Measurements from ENCODE around the gene GRIK4. TPM values are rescaled to one million over a fixed set of nuclear protein-coding genes. Genes with fewer than 3 reads are reported as not detected.

Gene GRIK4
- total and polyA plus RNA-seq, 4 donors, result 0.05 to 0.25 (median 0.06) TPM; not detected in 1

DNA sequence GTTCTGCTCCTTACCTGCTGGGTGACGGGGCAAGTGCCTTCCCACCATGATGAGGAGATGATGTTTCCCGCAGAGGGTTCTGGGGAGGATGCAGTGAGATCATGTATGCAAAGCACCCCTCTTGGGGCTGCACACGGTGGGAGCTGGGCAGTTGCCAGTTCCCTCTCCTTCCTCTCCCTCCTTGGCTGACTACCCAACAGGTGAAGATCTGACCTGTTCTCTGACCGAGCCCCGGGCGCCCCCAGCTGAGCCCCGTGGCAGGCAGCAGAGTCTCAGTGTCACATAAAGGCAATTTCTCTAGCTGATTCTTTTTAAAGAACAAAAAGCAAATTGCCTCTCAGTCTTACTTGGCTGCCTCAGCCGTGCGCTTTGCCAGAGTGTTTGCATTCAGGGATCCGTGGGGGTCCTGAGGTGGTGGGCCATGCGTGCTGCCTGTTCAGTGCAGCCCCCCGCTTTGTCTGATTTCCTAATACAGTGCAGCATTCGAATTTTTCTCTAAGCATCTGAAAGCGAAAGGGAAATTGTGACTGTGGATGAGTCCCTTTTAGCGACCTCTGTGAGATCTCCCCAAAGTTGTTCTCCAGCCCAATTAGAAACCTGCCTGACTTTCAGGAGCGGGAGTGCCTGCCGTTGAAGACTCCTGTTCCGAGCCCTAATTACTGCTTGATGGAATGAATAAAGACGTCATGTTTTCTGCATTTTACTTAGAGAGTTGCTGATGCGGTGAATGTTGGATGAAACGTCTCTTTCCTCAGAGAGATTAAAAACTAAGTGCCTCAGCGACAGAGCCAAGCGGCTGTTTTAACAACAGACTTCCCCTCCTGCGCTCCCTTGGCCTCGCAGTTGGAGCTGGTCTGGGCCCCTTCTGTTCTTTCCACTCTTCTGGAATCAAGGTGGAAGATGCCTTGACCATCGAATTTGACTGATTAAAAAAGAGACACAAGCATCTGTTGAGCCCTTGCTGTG lies 86.0 kb downstream of the GRIK4 start:
- Histone ChIP-seq H3K36me3 (ENCODE audit: control insufficient read depth in 4 of 4, insufficient read depth in 3 of 4, low read depth in 1 of 4, low read length in 3 of 4) (no peaks in the 10 kb centered on the region), H3K27ac (ENCODE audit: low read depth in 1 of 2, low read length in 2 of 2) (no peak overlapping the region), H3K9ac (ENCODE audit: low read depth in 1 of 2, low read length in 2 of 2) (no peak overlapping the region), H3K4me3 (ENCODE audit: low read depth in 1 of 3, low read length in 3 of 3) (no peak overlapping the region), H3K4me1 (ENCODE audit: control insufficient read depth in 4 of 4, insufficient read depth in 4 of 4, low read length in 3 of 4) (no peaks in the 10 kb centered on the region), H3K9me3 (ENCODE audit: control insufficient read depth in 4 of 4, low read length in 3 of 4) (no peaks in the 10 kb centered on the region), H3K27me3 (ENCODE audit: control insufficient read depth in 4 of 4, insufficient read depth in 4 of 4, low read length in 3 of 4) (peaks cover 0 to 8% (median 0%) of the 10 kb centered on the region in 4 donors)
- DNase-seq (ENCODE audit: low spot score), result no peak
- TF ChIP-seq HNF4G (IDR thresholded peaks at IDR 0.05) (no peak), RXRA (IDR thresholded peaks at IDR 0.05) (no peak), SP1 (IDR thresholded peaks at IDR 0.05) (no peak), HNF4A (conservative IDR thresholded peaks at IDR 0.05) (no peak), JUND (IDR thresholded peaks at IDR 0.05) (no peak), YY1 (IDR thresholded peaks at IDR 0.05) (no peak), RAD21 (IDR thresholded peaks at IDR 0.05) (no peak), GABPA (IDR thresholded peaks at IDR 0.05 in 1 of 2, conservative IDR thresholded peaks at IDR 0.05 in 1 of 2) (no peak), TAF1 (conservative IDR thresholded peaks at IDR 0.05) (no peak), FOXA2 (IDR thresholded peaks at IDR 0.05) (no peak), EGR1 (IDR thresholded peaks at IDR 0.05; ENCODE audit: low read depth in 2 of 2) (no peak), FOXA1 (IDR thresholded peaks at IDR 0.05) (no peak), NR2F2 (IDR thresholded peaks at IDR 0.05) (no peak)
- TF ChIP-seq, protein P1, sequence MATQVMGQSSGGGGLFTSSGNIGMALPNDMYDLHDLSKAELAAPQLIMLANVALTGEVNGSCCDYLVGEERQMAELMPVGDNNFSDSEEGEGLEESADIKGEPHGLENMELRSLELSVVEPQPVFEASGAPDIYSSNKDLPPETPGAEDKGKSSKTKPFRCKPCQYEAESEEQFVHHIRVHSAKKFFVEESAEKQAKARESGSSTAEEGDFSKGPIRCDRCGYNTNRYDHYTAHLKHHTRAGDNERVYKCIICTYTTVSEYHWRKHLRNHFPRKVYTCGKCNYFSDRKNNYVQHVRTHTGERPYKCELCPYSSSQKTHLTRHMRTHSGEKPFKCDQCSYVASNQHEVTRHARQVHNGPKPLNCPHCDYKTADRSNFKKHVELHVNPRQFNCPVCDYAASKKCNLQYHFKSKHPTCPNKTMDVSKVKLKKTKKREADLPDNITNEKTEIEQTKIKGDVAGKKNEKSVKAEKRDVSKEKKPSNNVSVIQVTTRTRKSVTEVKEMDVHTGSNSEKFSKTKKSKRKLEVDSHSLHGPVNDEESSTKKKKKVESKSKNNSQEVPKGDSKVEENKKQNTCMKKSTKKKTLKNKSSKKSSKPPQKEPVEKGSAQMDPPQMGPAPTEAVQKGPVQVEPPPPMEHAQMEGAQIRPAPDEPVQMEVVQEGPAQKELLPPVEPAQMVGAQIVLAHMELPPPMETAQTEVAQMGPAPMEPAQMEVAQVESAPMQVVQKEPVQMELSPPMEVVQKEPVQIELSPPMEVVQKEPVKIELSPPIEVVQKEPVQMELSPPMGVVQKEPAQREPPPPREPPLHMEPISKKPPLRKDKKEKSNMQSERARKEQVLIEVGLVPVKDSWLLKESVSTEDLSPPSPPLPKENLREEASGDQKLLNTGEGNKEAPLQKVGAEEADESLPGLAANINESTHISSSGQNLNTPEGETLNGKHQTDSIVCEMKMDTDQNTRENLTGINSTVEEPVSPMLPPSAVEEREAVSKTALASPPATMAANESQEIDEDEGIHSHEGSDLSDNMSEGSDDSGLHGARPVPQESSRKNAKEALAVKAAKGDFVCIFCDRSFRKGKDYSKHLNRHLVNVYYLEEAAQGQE (IDR thresholded peaks at IDR 0.05), result no peak
- TF ChIP-seq, protein P2, sequence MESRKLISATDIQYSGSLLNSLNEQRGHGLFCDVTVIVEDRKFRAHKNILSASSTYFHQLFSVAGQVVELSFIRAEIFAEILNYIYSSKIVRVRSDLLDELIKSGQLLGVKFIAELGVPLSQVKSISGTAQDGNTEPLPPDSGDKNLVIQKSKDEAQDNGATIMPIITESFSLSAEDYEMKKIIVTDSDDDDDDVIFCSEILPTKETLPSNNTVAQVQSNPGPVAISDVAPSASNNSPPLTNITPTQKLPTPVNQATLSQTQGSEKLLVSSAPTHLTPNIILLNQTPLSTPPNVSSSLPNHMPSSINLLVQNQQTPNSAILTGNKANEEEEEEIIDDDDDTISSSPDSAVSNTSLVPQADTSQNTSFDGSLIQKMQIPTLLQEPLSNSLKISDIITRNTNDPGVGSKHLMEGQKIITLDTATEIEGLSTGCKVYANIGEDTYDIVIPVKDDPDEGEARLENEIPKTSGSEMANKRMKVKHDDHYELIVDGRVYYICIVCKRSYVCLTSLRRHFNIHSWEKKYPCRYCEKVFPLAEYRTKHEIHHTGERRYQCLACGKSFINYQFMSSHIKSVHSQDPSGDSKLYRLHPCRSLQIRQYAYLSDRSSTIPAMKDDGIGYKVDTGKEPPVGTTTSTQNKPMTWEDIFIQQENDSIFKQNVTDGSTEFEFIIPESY (IDR thresholded peaks at IDR 0.05), result no peak
- TF ChIP-seq, protein P3, sequence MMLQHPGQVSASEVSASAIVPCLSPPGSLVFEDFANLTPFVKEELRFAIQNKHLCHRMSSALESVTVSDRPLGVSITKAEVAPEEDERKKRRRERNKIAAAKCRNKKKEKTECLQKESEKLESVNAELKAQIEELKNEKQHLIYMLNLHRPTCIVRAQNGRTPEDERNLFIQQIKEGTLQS (IDR thresholded peaks at IDR 0.05), result no peak
- TF ChIP-seq, protein P4, sequence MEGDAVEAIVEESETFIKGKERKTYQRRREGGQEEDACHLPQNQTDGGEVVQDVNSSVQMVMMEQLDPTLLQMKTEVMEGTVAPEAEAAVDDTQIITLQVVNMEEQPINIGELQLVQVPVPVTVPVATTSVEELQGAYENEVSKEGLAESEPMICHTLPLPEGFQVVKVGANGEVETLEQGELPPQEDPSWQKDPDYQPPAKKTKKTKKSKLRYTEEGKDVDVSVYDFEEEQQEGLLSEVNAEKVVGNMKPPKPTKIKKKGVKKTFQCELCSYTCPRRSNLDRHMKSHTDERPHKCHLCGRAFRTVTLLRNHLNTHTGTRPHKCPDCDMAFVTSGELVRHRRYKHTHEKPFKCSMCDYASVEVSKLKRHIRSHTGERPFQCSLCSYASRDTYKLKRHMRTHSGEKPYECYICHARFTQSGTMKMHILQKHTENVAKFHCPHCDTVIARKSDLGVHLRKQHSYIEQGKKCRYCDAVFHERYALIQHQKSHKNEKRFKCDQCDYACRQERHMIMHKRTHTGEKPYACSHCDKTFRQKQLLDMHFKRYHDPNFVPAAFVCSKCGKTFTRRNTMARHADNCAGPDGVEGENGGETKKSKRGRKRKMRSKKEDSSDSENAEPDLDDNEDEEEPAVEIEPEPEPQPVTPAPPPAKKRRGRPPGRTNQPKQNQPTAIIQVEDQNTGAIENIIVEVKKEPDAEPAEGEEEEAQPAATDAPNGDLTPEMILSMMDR (IDR thresholded peaks at IDR 0.05; ENCODE audit: low read depth, low read length, missing input control), result no peak
- TF ChIP-seq, protein P5, sequence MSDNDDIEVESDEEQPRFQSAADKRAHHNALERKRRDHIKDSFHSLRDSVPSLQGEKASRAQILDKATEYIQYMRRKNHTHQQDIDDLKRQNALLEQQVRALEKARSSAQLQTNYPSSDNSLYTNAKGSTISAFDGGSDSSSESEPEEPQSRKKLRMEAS (IDR thresholded peaks at IDR 0.05), result no peak
- 62% methylated on average over 26 of the region's 26 CpGs for WGBS

Data from liver (tissue), 9 donors.